ENCODE data around the gene PTPRCAP.
"Not testable (repeated sequence)": the region's sequence is repeated elsewhere in the genome, so short reads cannot be mapped to it uniquely, and the experiment has no call there.

The PTPRCAP gene

GRCh38 chr11:67409261-67409666, 28.2 kb downstream of the PTPRCAP start:
- DNase-seq = no peak

- no peak for DNase-seq
Observed at GRCh38 chr11:67408437-67409200, 28.9 kb downstream of the PTPRCAP start.

- no peak for DNase-seq
Observed at GRCh38 chr11:67407688-67408163, 29.8 kb downstream of the PTPRCAP start.

- no peak for DNase-seq
Observed at GRCh38 chr11:67406969-67407687, 30.4 kb downstream of the PTPRCAP start.

GRCh38 chr11:67406420-67406968, 31.0 kb downstream of the PTPRCAP start:
- DNase-seq = no peak

GRCh38 chr11:67405688-67406339, 31.7 kb downstream of the PTPRCAP start:
- no peak for DNase-seq

DNA sequence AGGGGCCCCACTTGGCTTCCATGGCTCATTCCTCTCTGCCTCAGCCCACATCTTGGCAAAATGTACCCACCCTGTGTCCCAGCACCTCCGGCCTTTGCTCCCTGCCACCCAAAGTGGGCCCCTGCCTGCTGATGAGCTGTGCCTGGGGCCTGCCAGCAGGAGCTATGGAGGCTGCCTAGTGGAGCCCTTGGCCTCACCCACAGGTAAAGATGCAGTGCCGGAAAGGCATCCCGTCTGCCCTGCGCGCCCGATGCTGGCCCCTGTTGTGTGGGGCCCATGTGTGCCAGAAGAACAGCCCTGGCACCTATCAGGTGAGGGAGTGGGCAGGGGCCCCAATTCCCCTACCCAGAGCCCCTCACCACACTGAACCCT, 32.3 kb downstream of the PTPRCAP start:
- no peak for DNase-seq

DNA sequence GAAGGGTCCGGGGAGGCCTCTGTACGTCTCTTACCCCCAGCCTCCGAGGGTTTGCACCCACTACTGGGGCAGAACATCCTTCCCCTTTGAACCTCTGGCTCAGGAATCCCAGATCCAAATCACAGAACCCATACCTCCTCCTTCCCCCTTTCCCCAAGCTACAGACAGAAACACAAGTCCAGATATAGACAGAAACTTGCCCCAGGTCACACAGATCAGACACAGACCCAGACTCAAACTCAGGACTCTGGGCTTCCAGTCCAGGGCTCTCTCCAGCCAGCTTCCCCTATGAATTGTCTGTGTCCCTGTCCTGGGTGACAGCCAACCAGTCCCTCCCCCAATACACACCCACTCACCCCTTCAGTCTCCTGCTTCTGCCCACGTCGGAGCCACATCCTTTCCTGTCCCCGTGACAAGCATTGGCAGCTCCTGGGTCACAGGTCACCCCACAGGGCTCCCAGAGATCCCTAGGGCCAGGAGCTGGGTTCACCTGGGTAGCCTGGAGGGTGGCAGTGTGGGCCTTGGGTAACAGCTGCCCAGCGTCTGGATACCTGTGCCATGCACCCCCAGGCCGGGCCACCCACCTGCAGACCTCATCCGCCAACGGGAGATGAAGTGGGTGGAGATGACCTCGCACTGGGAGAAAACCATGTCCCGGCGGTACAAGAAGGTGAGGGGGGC, 32.8 kb downstream of the PTPRCAP start:
- DNase-seq = no peak

GRCh38 chr11:67403085-67403484, 34.4 kb downstream of the PTPRCAP start:
- DNase-seq = not testable (repeated sequence)

GRCh38 chr11:67402192-67402839, 35.2 kb downstream of the PTPRCAP start:
- DNase-seq = peak; percentile 78

- DNase-seq = peak; percentile 87
Observed at GRCh38 chr11:67401495-67402191, 35.8 kb downstream of the PTPRCAP start, which contains the start of gene PPP1CA. TSS of gene PPP1CA (minus strand) at chr11:67401858. CDS start at chr11:67401782, 76 bp downstream.

- DNase-seq = no peak
Observed at GRCh38 chr11:67400942-67401494, 36.5 kb downstream of the PTPRCAP start.

GRCh38 chr11:67400251-67400941, 37.1 kb downstream of the PTPRCAP start:
- DNase-seq = no peak

- no peak for DNase-seq
Observed at GRCh38 chr11:67398661-67399563, 38.6 kb downstream of the PTPRCAP start.

DNA sequence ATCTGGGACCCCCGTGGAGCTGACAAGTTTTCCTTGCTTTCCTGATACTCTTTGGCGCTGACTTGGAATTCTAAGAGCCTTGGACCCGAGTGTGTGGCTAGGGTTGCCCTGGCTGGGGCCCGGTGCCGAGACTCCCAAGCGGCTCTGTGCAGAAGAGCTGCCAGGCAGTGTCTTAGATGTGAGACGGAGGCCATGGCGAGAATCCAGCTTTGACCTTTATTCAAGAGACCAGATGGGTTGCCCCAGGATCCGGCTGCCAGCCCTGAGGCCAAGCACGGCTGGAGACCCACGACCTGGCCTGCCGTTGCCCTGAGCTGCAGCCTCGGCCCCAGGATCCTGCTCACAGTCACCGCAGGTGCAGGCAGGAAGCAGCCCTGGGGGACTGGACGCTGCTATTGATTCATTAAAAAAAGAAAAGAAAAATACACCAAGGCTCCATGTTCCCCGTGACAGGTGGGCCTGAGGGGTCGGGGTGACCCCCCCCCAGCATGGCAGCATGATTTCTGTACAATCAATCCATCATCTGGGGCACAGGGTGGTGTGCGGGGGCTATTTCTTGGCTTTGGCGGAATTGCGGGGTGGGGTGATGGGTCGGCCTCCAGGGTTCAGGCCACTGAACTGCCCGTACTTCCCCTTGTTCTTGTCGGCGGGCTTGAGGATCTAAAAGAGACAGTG, 39.4 kb downstream of the PTPRCAP start:
- no peak for DNase-seq

DNA sequence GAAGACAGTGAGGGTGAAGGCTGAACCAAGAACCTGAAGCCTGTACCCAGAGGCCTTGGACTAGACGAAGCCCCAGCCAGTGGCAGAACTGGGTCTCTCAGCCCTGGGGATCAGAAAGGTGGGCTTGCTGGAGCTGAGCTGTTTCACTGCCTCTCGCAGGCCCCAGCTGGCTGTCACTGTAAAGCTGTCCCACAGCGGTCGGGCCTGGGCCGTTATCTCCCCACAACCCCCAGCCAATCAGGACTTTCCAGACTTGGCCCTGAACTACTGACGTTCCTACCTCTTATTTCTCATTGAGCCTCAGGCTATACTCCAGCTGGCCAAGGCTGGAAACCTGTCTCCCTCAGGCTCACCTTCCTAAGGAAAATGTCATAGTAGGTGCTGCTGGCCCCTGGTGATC, 39.9 kb downstream of the PTPRCAP start:
- no peak for DNase-seq

GRCh38 chr11:67396587-67397389, 40.7 kb downstream of the PTPRCAP start:
- no peak for DNase-seq

GRCh38 chr11:67396259-67396581, 41.3 kb downstream of the PTPRCAP start:
- DNase-seq = no peak
